GM12801 (cell line): Measurements from ENCODE around the gene AP1B1.

Source experiments
- CTCF ChIP-seq: IDR thresholded peaks from one replicate; pipeline ENCODE4 v1.5.1; 2011; ENCODE audit warnings: control low read depth; ENCODE audit not compliant: insufficient read length; ENCODE audit errors: extremely low read depth

AP1B1 gene

GRCh38 chr22:29341849-29342127 lies 46.6 kb downstream of the AP1B1 start:
- no peak for TF ChIP-seq CTCF

- TF ChIP-seq CTCF: no peak
Measured at GRCh38 chr22:29341056-29341848, 47.1 kb downstream of the AP1B1 start.

- TF ChIP-seq CTCF: no peak
Measured at GRCh38 chr22:29340566-29340965, 47.8 kb downstream of the AP1B1 start.

GRCh38 chr22:29339381-29340235 lies 48.8 kb downstream of the AP1B1 start:
- no peak for TF ChIP-seq CTCF

GRCh38 chr22:29338398-29338797 lies 50.0 kb downstream of the AP1B1 start:
- TF ChIP-seq CTCF: no peak

- TF ChIP-seq CTCF: no peak
Measured at GRCh38 chr22:29337631-29338284, 50.6 kb downstream of the AP1B1 start.

- TF ChIP-seq CTCF: no peak
Measured at GRCh38 chr22:29336751-29337490, 51.4 kb downstream of the AP1B1 start.
